Pancreas (tissue), 10 donors: Measurements from ENCODE around the gene RASSF4. TPM values are rescaled to one million over a fixed set of nuclear protein-coding genes. Genes with fewer than 3 reads are reported as not detected.
A peak's percentile ranks its signal among the peaks of the same experiment; 100 is the strongest.

Experiments used
- ATAC-seq, 4 donors: fragments of 200-7000 bp; cut with Tn5 transposase; one replicate each; pipeline versions ENCODE4 v1.8.0 to v1.9.1; 2020; ENCODE audit warnings: mild to moderate bottlenecking in 4 of 4, moderate library complexity in 4 of 4
- DNase-seq, 6 donors: peaks; one replicate each; pipeline ENCODE4 v3.0.0-alpha.2; 2020
- FAIRE-seq: peaks from 2 replicates; lab custom pipeline; 2012; peaks lifted over from hg19 to GRCh38; lab: Jason Lieb, UNC
- H3K27ac ChIP-seq, 4 donors: fragments of 200-600 bp; sonication (generic); 1 replicate in 3 of 4; 2 replicates in 1 of 4; pipeline versions ENCODE4 v1.5.0 to v1.8.0; 2020
- H3K27me3 ChIP-seq, 4 donors: fragments of 200-600 bp; one replicate each; pipeline ENCODE4 v1.8.0; 2021
- H3K36me3 ChIP-seq, 3 donors: fragments of 200-600 bp; sonication (generic) in 1 of 3; one replicate each; pipeline versions ENCODE4 v1.5.0 to v1.8.0; 2020 to 2021
- H3K4me1 ChIP-seq, 3 donors: fragments of 200-600 bp; one replicate each; pipeline ENCODE4 v1.8.0; 2021
- H3K4me3 ChIP-seq, 4 donors: fragments of 200-600 bp; sonication (generic) in 2 of 4; one replicate each; pipeline versions ENCODE4 v1.5.0 to v1.8.0; 2020 to 2021
- H3K9me3 ChIP-seq, 4 donors: fragments of 200-600 bp; one replicate each; pipeline ENCODE4 v1.8.0; 2021
- CTCF ChIP-seq, 4 donors: fragments of 200-600 bp; sonication (generic) in 3 of 4; IDR thresholded peaks; one replicate each; pipeline versions ENCODE4 v1.5.0 to v1.8.0; 2021; ENCODE audit warnings: antibody characterized with exemption in 4 of 4
- WGBS, 2 donors: extraction: QIAGEN DNeasy Blood & Tissue Kit; methylation state at CpG; one replicate each; pipeline ENCODE4 v1.1.7; 2013; 5-methylcytosine and 5-hydroxymethylcytosine counted together
- intact Hi-C, 3 donors: fragments of 100-400 bp; cut with DNase I; formaldehyde crosslinking; loops; one replicate each; pipeline versions ENCODE4 v1.11.1 to v1.14.2; 2022
- polyA plus RNA-seq, 2 donors: library from polyadenylated mRNA; stranded (reverse); fragments of 200-250 nt; gene quantifications; one replicate each; pipeline ENCODE4 v1.2.3, GENCODE V29; 2013
- total RNA-seq, 6 donors: library from RNA; stranded (reverse); fragmentation: NEBNext Ultra II Directional in 4 of 6; extraction: Animal tissue kit (Norgen Biotek cat#: 25700) in 4 of 6; gene quantifications; one replicate each; pipeline versions ENCODE4 v1.2.1 to v1.2.4, GENCODE V29; 2021 to 2023
- donor health status: healthy with polysubstance abuse.
- donor health status: DM: no; HTN: no; CAD: no; lungs with moderate emphysema.
- donor health status: DM: no; HTN: no; CAD: no.
- donor health status: control.
- donor health status: control.
- donor health status: Bipolar disorder and iron deficiency.
- donor health status: DM: yes; HTN: yes; CAD: no.
- donor health status: DM: no; HTN: no; CAD: no.
- donor health status: DM: no; HTN: no; CAD: no.
- donor health status: DM: yes; HTN: yes; CAD: no.

The RASSF4 gene
- total and polyA plus RNA-seq, 8 donors: 13.9 to 100 (median 37.8) TPM

- intact Hi-C loops: no loop called here
- Histone ChIP-seq H3K4me1 (peaks cover 0 to 5% (median 0%) of the 10 kb centered on the region in 3 donors), H3K27ac (peak overlapping the region in 2 of 4 donors; percentile 39 to 58), H3K36me3 (no peaks in the 10 kb centered on the region), H3K27me3 (no peaks in the 10 kb centered on the region), H3K4me3 (no peak overlapping the region), H3K9me3 (no peaks in the 10 kb centered on the region)
- no peak for TF ChIP-seq CTCF (IDR thresholded peaks at IDR 0.05)
- DNase-seq: peak in 1 of 6 donors; percentile 14
- ATAC-seq: no peak
- FAIRE-seq: no peak
- WGBS, 2 donors: 64 to 68% methylated on average over 10 of the region's 10 CpGs
Observed at GRCh38 chr10:44926751-44927351, 32.8 kb upstream of the RASSF4 start.

GRCh38 chr10:44927352-44927751 lies 32.2 kb upstream of the RASSF4 start:
- FAIRE-seq: no peak
- 27 to 40% methylated on average over 2 of the region's 2 CpGs for WGBS, 2 donors
- peak in 2 of 6 donors; percentile 34 to 55 for DNase-seq

GRCh38 chr10:44928462-44928861 lies 31.1 kb upstream of the RASSF4 start:
- Histone ChIP-seq H3K27me3 (no peaks in the 10 kb centered on the region), H3K4me3 (no peak overlapping the region), H3K27ac (no peak overlapping the region), H3K36me3 (no peaks in the 10 kb centered on the region), H3K4me1 (peaks cover 0 to 5% (median 5%) of the 10 kb centered on the region in 3 donors), H3K9me3 (no peaks in the 10 kb centered on the region)
- DNase-seq (no peak), FAIRE-seq (no peak), ATAC-seq (no peak)
- intact Hi-C loops: no loop called here
- TF ChIP-seq CTCF (IDR thresholded peaks at IDR 0.05): no peak

More at GRCh38 chr10:44927352-44927751, 32.2 kb upstream of the RASSF4 start:
- Histone ChIP-seq H3K4me3 (no peak overlapping the region), H3K27ac (peak overlapping the region in 3 of 4 donors; percentile 4 to 58 (median 39)), H3K27me3 (no peaks in the 10 kb centered on the region), H3K4me1 (peaks cover 0 to 5% (median 0%) of the 10 kb centered on the region in 3 donors), H3K36me3 (no peaks in the 10 kb centered on the region), H3K9me3 (no peaks in the 10 kb centered on the region)
- intact Hi-C loops: no loop called here
- TF ChIP-seq CTCF (IDR thresholded peaks at IDR 0.05): no peak
- ATAC-seq: peak; percentile 68 to 78 (median 74)

GRCh38 chr10:44929356-44930255 lies 30.0 kb upstream of the RASSF4 start:
- intact Hi-C loops: loop anchor here in 1 of 3 donors (5.0 kb wide), 1 partner anchor 43 kb away; no protein-coding TSS in a partner anchor

More at GRCh38 chr10:44929356-44930255, 30.0 kb upstream of the RASSF4 start:
- Histone ChIP-seq H3K9me3 (no peaks in the 10 kb centered on the region), H3K4me3 (no peak overlapping the region), H3K4me1 (peaks cover 0 to 5% (median 5%) of the 10 kb centered on the region in 3 donors), H3K27me3 (no peaks in the 10 kb centered on the region), H3K36me3 (no peaks in the 10 kb centered on the region), H3K27ac (no peak overlapping the region)
- FAIRE-seq (no peak), ATAC-seq (no peak), DNase-seq (peak in 1 of 6 donors; percentile 12)
- TF ChIP-seq CTCF (IDR thresholded peaks at IDR 0.05): no peak
- 79 to 80% methylated on average over 8 of the region's 8 CpGs for WGBS, 2 donors
